GM13977 (cell line): ENCODE data around the gene ATAT1.

Experiments
- DNase-seq: peaks from one replicate; pipeline ENCODE4 v3.0.0; 2012; ENCODE audit warnings: low spot score
- in situ Hi-C: fragments of 300-500 bp; cut with MboI; formaldehyde crosslinking; loops from one replicate; pipeline ENCODE4 v1.12.0; 2022; ENCODE audit warnings: low sequenced_read_pairs, low pct_unique_long_range_greater_than_20kb, mixed read lengths, inconsistent platforms; ENCODE audit not compliant: unreplicated experiment
- TF ChIP-seq, protein P1 (sequence below): IDR thresholded peaks from 2 replicates; pipeline ENCODE4 v1.5.1; 2012; ENCODE audit warnings: mild to moderate bottlenecking, control low read depth; ENCODE audit not compliant: insufficient read depth; ENCODE audit errors: extremely low read depth, missing control alignments

The ATAT1 gene

DNA sequence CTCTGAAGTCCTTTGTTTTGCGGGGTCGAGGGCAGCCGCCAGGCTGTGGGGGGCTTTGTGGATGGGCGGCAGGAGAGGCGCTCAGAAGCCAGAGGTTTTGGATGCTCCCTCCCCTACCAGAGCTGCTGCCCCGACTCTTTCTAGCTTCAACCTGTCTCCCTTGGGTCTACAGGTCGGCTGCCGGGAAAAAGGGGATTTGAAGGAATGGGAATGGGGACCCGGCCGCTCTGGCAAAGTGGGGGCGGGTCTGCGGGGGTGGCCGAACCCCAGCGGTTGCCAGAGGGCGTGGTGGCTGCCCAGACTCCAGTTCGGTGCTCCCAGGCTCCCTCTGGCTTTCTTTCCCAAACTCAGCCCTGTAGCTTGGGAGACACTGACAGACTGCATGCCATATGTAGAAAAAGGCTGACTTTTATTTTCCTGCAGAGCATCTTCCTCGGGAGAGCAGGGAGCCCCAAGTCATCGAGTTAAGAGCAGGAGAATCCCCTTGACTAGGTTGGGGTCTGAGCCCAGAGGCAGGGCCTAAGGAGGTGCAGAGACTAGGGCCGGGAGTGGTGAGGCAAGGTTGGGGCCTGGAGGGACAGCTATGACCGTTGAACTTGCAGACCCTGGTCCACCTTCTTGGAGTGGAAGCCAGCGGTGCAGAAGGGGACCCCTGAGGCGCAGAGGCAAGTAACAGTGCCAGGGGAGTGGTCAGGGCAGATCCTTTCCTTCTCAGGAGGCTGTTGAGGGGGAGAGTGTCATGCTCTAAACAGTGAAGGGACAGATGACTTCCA, 61.2 kb downstream of the ATAT1 start:
- in situ Hi-C loops = no loop called here
- no peak for DNase-seq

DNA sequence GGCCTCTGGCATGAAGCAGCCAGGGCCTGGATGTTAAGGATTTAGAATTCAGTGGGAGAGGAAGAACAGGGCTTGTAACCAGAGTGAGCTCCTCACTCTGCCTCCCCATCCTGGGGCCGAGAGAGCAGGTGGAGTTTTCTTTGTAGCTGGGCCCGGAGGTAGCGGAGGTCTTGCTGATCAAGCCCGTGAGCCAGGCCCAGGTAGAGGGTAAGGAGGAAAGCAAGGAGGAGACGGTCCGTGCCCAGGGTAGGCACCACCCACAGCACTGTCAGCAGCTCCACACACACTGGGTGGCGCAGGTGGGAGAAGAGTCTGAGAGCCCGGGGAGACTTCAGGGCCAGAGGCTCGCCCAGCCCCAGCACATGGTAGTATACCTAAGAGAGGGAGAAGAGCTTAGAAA, 61.9 kb downstream of the ATAT1 start:
- no peak for DNase-seq
- TF ChIP-seq, protein P1, sequence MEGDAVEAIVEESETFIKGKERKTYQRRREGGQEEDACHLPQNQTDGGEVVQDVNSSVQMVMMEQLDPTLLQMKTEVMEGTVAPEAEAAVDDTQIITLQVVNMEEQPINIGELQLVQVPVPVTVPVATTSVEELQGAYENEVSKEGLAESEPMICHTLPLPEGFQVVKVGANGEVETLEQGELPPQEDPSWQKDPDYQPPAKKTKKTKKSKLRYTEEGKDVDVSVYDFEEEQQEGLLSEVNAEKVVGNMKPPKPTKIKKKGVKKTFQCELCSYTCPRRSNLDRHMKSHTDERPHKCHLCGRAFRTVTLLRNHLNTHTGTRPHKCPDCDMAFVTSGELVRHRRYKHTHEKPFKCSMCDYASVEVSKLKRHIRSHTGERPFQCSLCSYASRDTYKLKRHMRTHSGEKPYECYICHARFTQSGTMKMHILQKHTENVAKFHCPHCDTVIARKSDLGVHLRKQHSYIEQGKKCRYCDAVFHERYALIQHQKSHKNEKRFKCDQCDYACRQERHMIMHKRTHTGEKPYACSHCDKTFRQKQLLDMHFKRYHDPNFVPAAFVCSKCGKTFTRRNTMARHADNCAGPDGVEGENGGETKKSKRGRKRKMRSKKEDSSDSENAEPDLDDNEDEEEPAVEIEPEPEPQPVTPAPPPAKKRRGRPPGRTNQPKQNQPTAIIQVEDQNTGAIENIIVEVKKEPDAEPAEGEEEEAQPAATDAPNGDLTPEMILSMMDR = peak; percentile 33
- in situ Hi-C loops = no loop called here

More for the DNA sequence above, 61.2 kb downstream of the ATAT1 start:
- TF ChIP-seq, protein P1 = no peak

DNA sequence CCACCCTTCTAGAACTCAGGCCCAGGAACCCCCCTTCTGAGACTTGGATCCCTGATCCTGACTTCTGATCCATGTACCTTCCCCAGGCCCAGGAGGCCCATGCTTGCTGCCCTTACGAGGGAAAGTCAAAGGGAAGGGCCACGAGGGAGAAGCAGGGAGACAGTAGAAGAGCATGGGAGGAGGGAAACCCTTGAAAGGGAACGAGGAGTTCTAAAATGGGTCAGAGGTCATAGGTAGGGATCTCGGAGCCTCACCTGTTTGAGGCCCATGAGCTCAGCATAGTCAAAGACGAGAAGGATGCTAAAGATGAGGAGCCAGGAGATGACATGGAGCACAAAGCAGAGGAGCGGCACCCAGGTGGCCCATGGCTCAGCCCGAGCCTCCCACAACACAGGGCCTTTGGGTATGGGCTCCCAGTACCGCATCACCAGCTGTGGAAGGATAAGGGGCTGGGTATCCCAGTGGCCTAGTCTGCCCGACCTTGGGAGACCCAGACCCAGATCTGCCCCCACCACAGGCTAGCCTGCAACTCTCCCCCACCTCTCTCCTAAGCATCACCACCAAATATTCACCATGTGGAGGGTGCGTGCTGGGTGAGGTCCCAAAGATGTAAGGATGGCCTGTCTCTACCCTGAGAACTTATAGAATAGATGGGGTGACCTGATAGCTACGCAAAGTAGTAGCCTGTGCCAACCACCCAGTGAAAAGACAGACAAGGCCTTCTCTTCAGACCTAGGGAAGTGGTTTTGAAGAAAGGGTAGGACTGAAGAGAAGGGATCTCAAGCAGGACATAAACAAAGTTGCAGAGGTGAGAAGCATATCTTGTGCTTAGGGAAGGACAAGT, 62.6 kb downstream of the ATAT1 start:
- TF ChIP-seq, protein P1 = no peak
- in situ Hi-C loops = no loop called here

DNA sequence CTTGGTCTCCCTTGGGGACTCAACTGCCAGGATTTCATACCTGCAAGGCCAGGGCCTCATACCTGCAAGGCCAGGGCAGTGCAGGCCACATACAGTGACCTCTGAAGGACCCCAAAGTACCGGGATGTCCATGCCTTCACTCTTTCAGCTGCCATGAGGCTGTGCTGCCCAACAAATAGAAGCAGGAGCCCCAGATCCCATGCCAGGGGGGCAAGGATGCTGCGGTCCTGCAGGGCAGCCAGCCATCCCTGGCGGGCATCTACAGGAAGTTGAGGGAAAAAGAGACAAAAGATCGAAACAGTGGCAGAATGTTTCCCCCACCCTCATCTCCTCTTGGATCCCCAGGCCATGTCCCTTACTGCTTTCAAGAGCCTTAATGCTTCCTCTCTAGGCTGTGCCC, 63.3 kb downstream of the ATAT1 start:
- no peak for DNase-seq
- in situ Hi-C loops = no loop called here
- TF ChIP-seq, protein P1 = no peak

More for the DNA sequence above, 62.6 kb downstream of the ATAT1 start:
- DNase-seq = no peak

DNA sequence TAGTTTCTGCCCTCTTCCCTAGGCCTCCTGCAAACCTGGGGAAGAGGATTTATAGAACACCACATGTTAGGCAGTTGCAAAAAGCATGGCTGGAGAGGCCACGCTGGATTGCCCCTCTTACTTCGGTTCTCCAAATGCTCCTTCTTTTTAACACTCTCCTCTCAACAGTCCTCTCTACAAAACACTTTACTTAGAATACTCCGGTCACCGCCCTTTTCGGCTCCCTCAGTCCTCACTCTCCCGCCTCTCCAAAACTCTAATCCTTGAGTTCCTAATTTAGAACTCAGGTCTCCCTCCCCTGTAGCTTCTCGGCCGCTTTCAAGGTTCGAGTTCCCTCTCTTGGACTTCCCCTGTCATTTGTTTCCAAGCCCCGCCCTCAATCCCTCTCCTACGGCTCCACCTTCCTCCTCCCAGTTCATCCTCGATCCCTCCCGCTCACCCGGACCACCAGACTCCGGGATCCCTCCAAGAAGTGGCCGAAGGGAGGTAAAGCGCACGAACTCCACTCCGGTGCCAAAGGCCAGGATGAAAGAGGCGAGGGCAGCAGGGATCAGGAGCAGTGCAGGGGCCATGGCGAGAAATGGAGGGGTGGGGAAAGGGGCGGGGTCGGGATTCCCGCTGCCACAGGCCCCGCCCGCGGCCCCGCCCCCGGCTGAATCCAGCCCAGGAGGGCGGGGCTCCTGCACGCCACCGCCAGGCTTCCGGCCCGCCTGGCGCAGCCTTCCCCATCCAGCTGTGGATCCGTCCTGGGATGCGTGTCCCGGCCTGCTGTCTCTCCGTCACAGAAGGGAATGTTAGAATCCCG, 63.9 kb downstream of the ATAT1 start, which contains the start of gene NRM:
Gene NRM (minus strand): TSS at position 582 of the 805 bp plus-strand sequence. CDS start 10 bp downstream, at position 572.
- in situ Hi-C loops = no loop called here
- TF ChIP-seq, protein P1 = no peak
- peak; percentile 87 for DNase-seq

DNA sequence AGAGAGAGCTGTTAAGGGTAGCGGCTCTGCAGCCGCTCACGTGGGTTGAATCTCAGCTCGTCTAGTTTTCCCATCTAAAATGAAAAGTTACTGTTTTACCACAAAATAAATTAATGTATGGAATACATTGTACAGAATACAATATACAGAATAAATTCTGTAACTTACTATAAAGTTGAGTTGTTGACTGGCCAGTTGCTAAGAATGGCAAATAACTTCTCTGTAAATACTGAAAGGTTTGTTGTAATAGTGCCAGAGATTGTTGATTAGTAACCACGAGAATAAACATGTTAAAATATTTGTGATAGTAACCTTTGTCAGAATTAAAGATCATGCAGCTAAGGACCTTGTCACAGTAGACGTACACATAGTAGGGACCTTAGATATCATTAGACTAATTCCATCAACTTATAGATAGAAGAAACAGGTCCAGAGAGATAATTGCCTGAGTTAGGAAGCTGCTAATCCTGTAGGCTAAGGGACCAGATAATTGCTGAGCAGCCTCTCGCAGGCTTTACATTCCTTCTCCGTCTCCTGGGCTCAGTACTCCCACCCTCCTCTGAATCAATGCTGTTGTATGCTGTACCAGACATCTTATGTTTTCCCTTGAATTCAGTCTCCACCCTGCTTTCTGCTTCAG, 64.7 kb downstream of the ATAT1 start:
- TF ChIP-seq, protein P1 = no peak
- DNase-seq = no peak
- in situ Hi-C loops = no loop called here
